Measurements from ENCODE around the gene ST6GALNAC5.
"Not testable (repeated sequence)": the region's sequence is repeated elsewhere in the genome, so short reads cannot be mapped to it uniquely, and the experiment has no call there.

Gene ST6GALNAC5

GRCh38 chr1:76864383-76864782, 2.9 kb upstream of the ST6GALNAC5 start:
- H3K27me3 ChIP-seq = no peaks in the 10 kb centered on the region
- H4K20me1 ChIP-seq = no peaks in the 10 kb centered on the region
- no peak overlapping the region for H3K4me2 ChIP-seq
- no peak overlapping the region for H3K9ac ChIP-seq
- H3K4me1 ChIP-seq = no peaks in the 10 kb centered on the region
- no peak for TF ChIP-seq Cebpa-rat (IDR thresholded peaks at IDR 0.05)
- no peak overlapping the region for H3K4me3 ChIP-seq
- no peaks in the 10 kb centered on the region for H3K36me3 ChIP-seq
- no peak overlapping the region for H3K27ac ChIP-seq
- peaks cover 20 to 22% (median 22%) of the 10 kb centered on the region in 11 experiments for H3K9me3 ChIP-seq (replicated peaks in 1 of 11)

DNA sequence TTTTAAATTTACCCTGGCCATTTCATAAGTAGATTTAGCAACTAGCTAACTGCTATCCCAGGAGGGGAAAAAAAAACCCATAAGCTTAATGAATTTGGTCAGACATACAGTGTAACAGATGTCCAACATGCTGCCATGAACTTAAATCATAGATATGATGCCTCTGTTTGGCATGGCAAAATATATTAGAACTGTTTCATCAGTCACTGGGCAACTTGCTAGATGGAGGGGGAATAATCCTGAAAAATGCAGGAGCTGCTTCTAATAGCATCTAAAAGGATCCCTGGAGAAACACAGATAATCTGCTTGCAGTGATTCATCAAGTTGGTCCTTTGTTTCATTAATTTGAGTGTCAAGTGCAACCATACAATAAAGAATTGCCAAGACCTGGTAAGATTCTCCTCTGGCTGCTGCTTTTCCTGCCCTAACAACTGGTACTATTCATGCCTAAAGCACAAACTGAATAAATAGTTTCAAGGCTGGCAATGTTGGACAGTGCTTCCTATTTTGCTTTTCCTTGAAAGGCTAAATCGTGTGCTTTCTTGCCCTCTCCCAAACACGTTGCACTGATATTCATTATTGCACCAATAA, 1.5 kb upstream of the ST6GALNAC5 start:
- no peak overlapping the region for H3K9ac ChIP-seq
- H3K4me2 ChIP-seq = no peak overlapping the region
- no peak overlapping the region for H3K4me3 ChIP-seq
- no peaks in the 10 kb centered on the region for H3K36me3 ChIP-seq
- no peak for TF ChIP-seq Cebpa-rat (IDR thresholded peaks at IDR 0.05)
- no peaks in the 10 kb centered on the region for H3K4me1 ChIP-seq
- no peak overlapping the region for H3K27ac ChIP-seq
- no peaks in the 10 kb centered on the region for H4K20me1 ChIP-seq
- H3K9me3 ChIP-seq (replicated peaks in 1 of 11) = peaks cover 20 to 22% (median 22%) of the 10 kb centered on the region in 11 experiments
- no peaks in the 10 kb centered on the region for H3K27me3 ChIP-seq

DNA sequence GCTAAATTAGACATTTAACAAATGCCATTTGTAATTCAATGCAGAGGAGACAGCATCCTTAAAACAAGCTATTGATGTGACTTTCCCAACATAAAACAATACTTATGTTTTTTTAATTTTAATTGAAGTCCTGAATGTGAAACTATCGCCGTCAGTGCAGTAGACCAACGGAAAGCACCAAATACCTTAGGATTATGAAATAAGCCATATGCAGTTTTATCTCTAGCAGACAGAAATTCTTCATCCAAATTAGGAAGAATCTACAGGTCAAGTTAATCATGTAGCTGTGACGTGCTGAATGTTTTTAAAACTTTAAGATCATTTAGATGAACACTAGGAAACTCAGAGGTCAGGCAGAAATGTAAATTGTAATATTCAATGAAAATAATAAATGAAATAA, 714 bp upstream of the ST6GALNAC5 start:
- Histone ChIP-seq H4K20me1 (no peaks in the 10 kb centered on the region), H3K4me3 (no peak overlapping the region), H3K4me1 (peaks cover 0 to 4% (median 0%) of the 10 kb centered on the region in 10 experiments; a peak in 1 of 20 replicates), H3K9me3 (replicated peaks in 1 of 11) (peaks cover 20 to 22% (median 22%) of the 10 kb centered on the region in 11 experiments), H3K27ac (no peak overlapping the region), H3K9ac (no peak overlapping the region), H3K36me3 (no peaks in the 10 kb centered on the region), H3K4me2 (no peak overlapping the region), H3K27me3 (no peaks in the 10 kb centered on the region)
- no peak for TF ChIP-seq Cebpa-rat (IDR thresholded peaks at IDR 0.05)

DNA sequence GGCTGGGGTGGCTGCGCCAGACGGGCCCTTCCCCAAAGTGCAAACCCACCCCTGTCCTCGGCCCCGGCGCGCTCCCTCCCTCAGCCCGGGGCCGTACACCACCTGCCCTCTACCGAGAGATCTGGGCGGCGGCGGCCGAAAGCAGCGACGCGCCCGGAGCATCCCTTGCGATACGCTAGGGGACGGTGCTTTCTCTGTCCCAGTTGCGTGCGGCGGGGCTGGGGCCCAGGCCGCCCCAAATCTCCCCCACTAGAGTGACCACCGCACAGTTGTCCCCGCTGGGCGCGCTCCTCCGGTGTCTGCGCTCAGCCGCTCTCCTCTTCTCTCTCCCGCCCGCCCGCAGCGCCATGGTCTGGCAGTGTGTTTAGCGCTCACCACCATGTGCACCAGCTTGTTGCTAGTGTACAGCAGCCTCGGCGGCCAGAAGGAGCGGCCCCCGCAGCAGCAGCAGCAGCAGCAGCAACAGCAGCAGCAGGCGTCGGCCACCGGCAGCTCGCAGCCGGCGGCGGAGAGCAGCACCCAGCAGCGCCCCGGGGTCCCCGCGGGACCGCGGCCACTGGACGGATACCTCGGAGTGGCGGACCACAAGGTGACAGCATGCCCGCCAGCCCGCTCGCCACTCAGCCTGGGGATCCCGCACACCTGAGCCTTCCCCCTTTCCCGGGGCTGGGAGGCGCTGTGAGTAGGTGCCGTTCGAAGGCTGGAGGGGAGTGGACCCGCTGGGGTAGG, 1.0 kb downstream of the ST6GALNAC5 start:
- H3K4me2 ChIP-seq = no peak overlapping the region
- H3K27me3 ChIP-seq = no peaks in the 10 kb centered on the region
- no peak overlapping the region for H3K27ac ChIP-seq
- no peak overlapping the region for H3K9ac ChIP-seq
- peaks cover 0 to 7% (median 0%) of the 10 kb centered on the region in 10 experiments; a peak in 1 of 20 replicates for H3K4me1 ChIP-seq
- H3K36me3 ChIP-seq = no peaks in the 10 kb centered on the region
- no peaks in the 10 kb centered on the region for H4K20me1 ChIP-seq
- TF ChIP-seq Cebpa-rat (IDR thresholded peaks at IDR 0.05) = no peak
- H3K4me3 ChIP-seq = no peak overlapping the region
- peaks cover 20 to 26% (median 22%) of the 10 kb centered on the region in 11 experiments for H3K9me3 ChIP-seq (replicated peaks in 1 of 11)

GRCh38 chr1:76868916-76869315, 1.6 kb downstream of the ST6GALNAC5 start:
- H3K4me2 ChIP-seq = no peak overlapping the region
- no peak overlapping the region for H3K27ac ChIP-seq

GRCh38 chr1:76870037-76870436, 2.8 kb downstream of the ST6GALNAC5 start:
- peaks cover 0 to 7% (median 0%) of the 10 kb centered on the region in 10 experiments; a peak in 1 of 20 replicates for H3K4me1 ChIP-seq
- no peaks in the 10 kb centered on the region for H3K36me3 ChIP-seq
- no peaks in the 10 kb centered on the region for H3K27me3 ChIP-seq
- H3K9ac ChIP-seq = no peak overlapping the region
- H3K9me3 ChIP-seq (replicated peaks in 1 of 11) = peaks cover 20 to 26% (median 22%) of the 10 kb centered on the region in 11 experiments
- TF ChIP-seq Cebpa-rat (IDR thresholded peaks at IDR 0.05) = no peak
- no peaks in the 10 kb centered on the region for H4K20me1 ChIP-seq
- no peak overlapping the region for H3K27ac ChIP-seq
- H3K4me3 ChIP-seq = no peak overlapping the region
- no peak overlapping the region for H3K4me2 ChIP-seq

More at GRCh38 chr1:76868916-76869315, 1.6 kb downstream of the ST6GALNAC5 start:
- H4K20me1 ChIP-seq = no peaks in the 10 kb centered on the region
- no peak overlapping the region for H3K4me3 ChIP-seq
- H3K27me3 ChIP-seq = no peaks in the 10 kb centered on the region
- H3K9me3 ChIP-seq (replicated peaks in 1 of 11) = peaks cover 20 to 26% (median 22%) of the 10 kb centered on the region in 11 experiments
- H3K9ac ChIP-seq = no peak overlapping the region
- TF ChIP-seq Cebpa-rat (IDR thresholded peaks at IDR 0.05) = no peak
- H3K4me1 ChIP-seq = peaks cover 0 to 7% (median 0%) of the 10 kb centered on the region in 10 experiments; a peak in 1 of 20 replicates
- H3K36me3 ChIP-seq = no peaks in the 10 kb centered on the region

- TF ChIP-seq Cebpa-rat (IDR thresholded peaks at IDR 0.05) = no peak
- Histone ChIP-seq H3K4me3 (no peak overlapping the region), H4K20me1 (no peaks in the 10 kb centered on the region), H3K9ac (no peak overlapping the region), H3K27ac (no peak overlapping the region), H3K36me3 (no peaks in the 10 kb centered on the region), H3K4me2 (0 out of 22 replicates have a peak overlapping the region, but pooled peaks of 2 of the 11 experiments have one; percentile 1 to 20), H3K9me3 (replicated peaks in 1 of 11) (peaks cover 20 to 26% (median 22%) of the 10 kb centered on the region in 11 experiments), H3K27me3 (no peaks in the 10 kb centered on the region), H3K4me1 (peaks cover 0 to 7% (median 0%) of the 10 kb centered on the region in 10 experiments; a peak in 1 of 20 replicates)
These were observed 4.2 kb downstream of the ST6GALNAC5 start for GRCh38 chr1:76871355-76871974.

DNA sequence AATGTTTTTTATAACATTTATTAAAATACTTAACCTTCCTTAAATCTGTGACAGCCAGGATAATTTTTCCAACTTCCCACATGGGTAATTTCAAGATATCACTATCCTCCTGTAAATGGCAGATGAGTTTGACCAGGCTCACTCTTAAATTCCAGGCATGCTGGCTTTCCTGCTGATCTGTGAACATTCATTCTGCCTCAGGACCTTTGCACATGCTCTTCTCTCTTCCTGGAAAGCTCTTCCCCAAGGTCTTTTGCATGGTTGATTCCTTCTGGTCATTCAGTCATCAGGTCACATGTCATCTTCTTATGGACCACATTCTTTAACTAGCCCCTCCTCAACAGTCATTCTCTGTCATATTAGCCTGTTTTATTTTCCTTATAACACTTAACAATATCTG, 5.7 kb downstream of the ST6GALNAC5 start:
- no peak overlapping the region for H3K4me3 ChIP-seq
- TF ChIP-seq Cebpa-rat (IDR thresholded peaks at IDR 0.05) = no peak
- peaks cover 0 to 7% (median 0%) of the 10 kb centered on the region in 10 experiments; a peak in 1 of 20 replicates for H3K4me1 ChIP-seq
- H4K20me1 ChIP-seq = no peaks in the 10 kb centered on the region
- no peak overlapping the region for H3K4me2 ChIP-seq
- no peak overlapping the region for H3K9ac ChIP-seq
- peaks cover 11 to 17% (median 12%) of the 10 kb centered on the region in 11 experiments for H3K9me3 ChIP-seq (replicated peaks in 1 of 11)
- H3K27ac ChIP-seq = no peak overlapping the region
- H3K27me3 ChIP-seq = no peaks in the 10 kb centered on the region
- no peaks in the 10 kb centered on the region for H3K36me3 ChIP-seq

DNA sequence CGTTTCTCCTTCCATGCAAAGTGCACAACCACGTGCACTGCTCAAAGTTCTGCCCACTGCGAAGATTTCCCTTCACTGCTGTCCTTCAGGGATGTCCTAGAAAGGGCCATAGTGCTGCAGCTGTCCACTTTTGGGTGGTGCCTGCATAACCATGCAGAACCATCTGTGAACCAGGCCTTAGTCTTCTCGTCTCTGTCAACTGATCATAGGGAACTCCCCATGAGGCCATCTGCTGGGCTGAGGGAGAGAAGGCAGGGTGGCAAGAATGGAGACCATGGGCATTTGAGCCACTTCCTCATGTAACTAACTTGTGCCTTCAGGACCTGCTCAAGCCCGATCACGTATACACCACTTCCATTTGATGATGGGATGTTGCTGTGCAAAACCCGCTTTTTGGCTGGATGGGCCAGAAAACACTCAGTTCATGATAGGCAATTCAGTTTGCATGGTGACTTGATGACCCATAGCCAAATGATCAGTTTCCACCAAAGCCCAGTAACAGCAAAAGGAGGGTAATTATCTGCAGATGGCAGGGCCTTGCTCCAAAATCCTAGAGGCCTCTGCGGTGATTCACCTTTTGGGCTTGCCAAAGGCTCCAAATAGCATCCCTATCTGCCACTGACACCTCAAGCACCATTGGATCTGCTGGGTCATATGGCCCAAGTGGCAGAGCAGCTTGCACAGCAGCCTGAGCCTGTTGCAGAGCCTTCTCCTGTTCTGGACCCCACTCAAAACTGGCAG, 9.5 kb downstream of the ST6GALNAC5 start:
- TF ChIP-seq Cebpa-rat (IDR thresholded peaks at IDR 0.05) = no peak
- no peaks in the 10 kb centered on the region for H3K27me3 ChIP-seq
- H3K36me3 ChIP-seq = no peaks in the 10 kb centered on the region

GRCh38 chr1:76879014-76879413, 11.7 kb downstream of the ST6GALNAC5 start:
- H3K27me3 ChIP-seq; H3K4me3 ChIP-seq; H3K27ac ChIP-seq; H3K36me3 ChIP-seq; H4K20me1 ChIP-seq; H3K9ac ChIP-seq; H3K4me1 ChIP-seq; H3K9me3 ChIP-seq (replicated peaks in 1 of 11); H3K4me2 ChIP-seq: not testable (repeated sequence)

More for the DNA sequence above, 9.5 kb downstream of the ST6GALNAC5 start:
- Histone ChIP-seq H3K27ac (no peak overlapping the region), H3K9ac (no peak overlapping the region), H3K9me3 (replicated peaks in 1 of 11) (0 out of 22 replicates have a peak, but pooled peaks cover 0 to 4% (median 0%) of the 10 kb centered on the region in 11 experiments), H4K20me1 (no peaks in the 10 kb centered on the region), H3K4me2 (no peak overlapping the region), H3K4me3 (no peak overlapping the region), H3K4me1 (peaks cover 0 to under 1% (median 0%) of the 10 kb centered on the region in 10 experiments; a peak in 1 of 20 replicates)
